ENCODE measurements around the gene CLCN2.

The CLCN2 gene

GRCh38 chr3:184322731-184323487, 38.5 kb downstream of the CLCN2 start:
- DNase-seq = no peak

GRCh38 chr3:184321666-184322065, 39.7 kb downstream of the CLCN2 start:
- DNase-seq = no peak

GRCh38 chr3:184320104-184320445, 41.3 kb downstream of the CLCN2 start:
- no peak for DNase-seq

GRCh38 chr3:184317201-184317600, 44.2 kb downstream of the CLCN2 start:
- DNase-seq = no peak

- no peak for DNase-seq
These were observed 44.6 kb downstream of the CLCN2 start for GRCh38 chr3:184316792-184317191.

- no peak for DNase-seq
These were observed 45.3 kb downstream of the CLCN2 start for GRCh38 chr3:184315871-184316661.

GRCh38 chr3:184315543-184315867, 45.9 kb downstream of the CLCN2 start:
- no peak for DNase-seq

GRCh38 chr3:184314700-184315542, 46.5 kb downstream of the CLCN2 start:
- peak; percentile 2 for DNase-seq

- DNase-seq = peak; percentile 49
These were observed 47.1 kb downstream of the CLCN2 start, which contains the start of gene EIF4G1 for GRCh38 chr3:184314363-184314699. Gene EIF4G1 (plus strand): TSS chr3:184314606. CDS start chr3:184315797, 1,191 bp downstream.

- DNase-seq = no peak
These were observed 49.8 kb downstream of the CLCN2 start for GRCh38 chr3:184311633-184312032.

- no peak for DNase-seq
These were observed 52.7 kb downstream of the CLCN2 start for GRCh38 chr3:184308744-184309143.

- no peak for DNase-seq
These were observed 53.5 kb downstream of the CLCN2 start for GRCh38 chr3:184307915-184308314.

GRCh38 chr3:184306341-184306972, 54.9 kb downstream of the CLCN2 start:
- no peak for DNase-seq

GRCh38 chr3:184305577-184305976, 55.8 kb downstream of the CLCN2 start:
- DNase-seq = no peak

- DNase-seq = no peak
These were observed 61.1 kb downstream of the CLCN2 start for GRCh38 chr3:184300378-184300720.

GRCh38 chr3:184299488-184300377, 61.7 kb downstream of the CLCN2 start:
- peak; percentile 13 for DNase-seq

GRCh38 chr3:184298759-184299487, 62.5 kb downstream of the CLCN2 start, which contains the start of gene PSMD2:
Gene PSMD2 (plus strand): TSS chr3:184299241. CDS start chr3:184299267, 26 bp downstream.
- peak; percentile 79 for DNase-seq

GRCh38 chr3:184296616-184297015, 64.8 kb downstream of the CLCN2 start:
- DNase-seq = no peak
